GM18508 (cell line): Measurements from ENCODE around the gene CCL5.

Source experiments
- ATAC-seq: cut with Tn5 transposase; IDR thresholded peaks from one replicate; pipeline ENCODE4 v1.9.1; 2021; ENCODE audit warnings: moderate number of reproducible peaks; ENCODE audit not compliant: insufficient read depth, unreplicated experiment

Gene CCL5

GRCh38 chr17:35879773-35880654 lies at the start of gene CCL5:
Gene CCL5, minus strand, starts transcription at chr17:35880360.
- no peak for ATAC-seq

GRCh38 chr17:35927714-35928113 lies 47.6 kb upstream of the CCL5 start:
- no peak for ATAC-seq

- no peak for ATAC-seq
These were observed 43.5 kb upstream of the CCL5 start for GRCh38 chr17:35923609-35924114.

GRCh38 chr17:35920229-35920628 lies 40.1 kb upstream of the CCL5 start:
- no peak for ATAC-seq

- ATAC-seq = no peak
These were observed 38.5 kb upstream of the CCL5 start for GRCh38 chr17:35918665-35919064.

GRCh38 chr17:35917519-35918213 lies 37.5 kb upstream of the CCL5 start:
- ATAC-seq = no peak

GRCh38 chr17:35915153-35915964 lies 35.2 kb upstream of the CCL5 start:
- ATAC-seq = no peak

GRCh38 chr17:35914354-35914753 lies 34.2 kb upstream of the CCL5 start:
- no peak for ATAC-seq

GRCh38 chr17:35913609-35914008 lies 33.4 kb upstream of the CCL5 start:
- no peak for ATAC-seq

GRCh38 chr17:35912942-35913341 lies 32.8 kb upstream of the CCL5 start:
- ATAC-seq = no peak

GRCh38 chr17:35912339-35912912 lies 32.3 kb upstream of the CCL5 start:
- ATAC-seq = no peak

GRCh38 chr17:35909408-35909807 lies 29.2 kb upstream of the CCL5 start:
- ATAC-seq = no peak

- no peak for ATAC-seq
These were observed 27.5 kb upstream of the CCL5 start for GRCh38 chr17:35907691-35908090.

- ATAC-seq = no peak
These were observed 26.9 kb upstream of the CCL5 start for GRCh38 chr17:35906926-35907637.

- ATAC-seq = no peak
These were observed 26.2 kb upstream of the CCL5 start for GRCh38 chr17:35906191-35906925.

GRCh38 chr17:35903451-35903850 lies 23.3 kb upstream of the CCL5 start:
- ATAC-seq = no peak

- no peak for ATAC-seq
These were observed 21.5 kb upstream of the CCL5 start for GRCh38 chr17:35901631-35902175.

- no peak for ATAC-seq
These were observed 20.7 kb upstream of the CCL5 start for GRCh38 chr17:35900708-35901480.
